ENCODE measurements around the gene ASPHD1.

Gene ASPHD1

GRCh38 chr16:29898135-29898803 is 2.0 kb upstream of the ASPHD1 start:
- H3K36me3 ChIP-seq (ENCODE audit: control insufficient read depth, insufficient read depth, low read length): peaks cover 6% of the 10 kb centered on the region
- H3K4me1 ChIP-seq (ENCODE audit: control insufficient read depth, insufficient read depth, low read length, poor library complexity, severe bottlenecking): peaks cover 13% of the 10 kb centered on the region
- H3K27ac ChIP-seq (ENCODE audit: low read depth, low read length, severe bottlenecking): no peak overlapping the region
- H3K9me3 ChIP-seq (ENCODE audit: control insufficient read depth, low read length): no peaks in the 10 kb centered on the region
- WGBS, 2 experiments (ENCODE audit: insufficient coverage in 2 of 2): 9 to 15% methylated on average over 7 to 9 of the region's 9 CpGs
- peak overlapping the region; percentile 58 for H3K4me3 ChIP-seq (ENCODE audit: extremely low read depth, insufficient read depth, low read length, poor library complexity, severe bottlenecking)

DNA sequence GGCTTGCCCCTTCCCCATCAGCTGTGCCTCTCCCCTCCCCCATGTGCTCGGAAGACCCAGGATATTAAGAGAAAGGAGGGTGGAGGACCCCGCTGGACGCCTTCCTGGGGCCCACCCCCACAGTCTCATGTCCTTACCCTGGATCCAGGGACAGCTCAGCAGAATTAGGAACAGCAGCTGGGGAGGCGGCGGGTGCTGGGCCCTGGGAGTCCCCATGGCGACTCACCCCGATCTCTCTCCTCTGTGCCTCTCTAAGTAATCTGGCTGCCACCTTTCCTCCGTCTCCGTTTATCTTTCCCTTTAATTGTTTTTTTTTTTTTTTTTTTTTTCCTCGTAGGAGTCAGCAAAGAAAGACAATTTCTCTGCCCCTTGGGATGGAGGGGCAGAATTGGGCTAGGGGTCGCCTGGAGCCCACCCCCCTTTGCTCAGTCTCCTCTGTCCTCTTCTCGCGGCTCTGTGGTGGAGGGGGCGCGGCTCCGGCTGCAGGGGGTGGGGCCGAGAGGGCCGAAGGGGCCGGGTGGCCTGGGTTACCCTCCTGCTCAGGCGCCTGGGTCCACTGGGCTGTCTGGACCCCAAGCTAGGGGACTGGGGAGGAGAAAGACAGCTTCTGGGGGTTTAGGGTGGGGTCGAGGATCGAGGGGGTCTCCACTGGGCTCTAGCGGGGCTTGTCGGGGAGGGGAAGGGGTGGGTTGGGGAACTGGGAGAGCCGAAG is 1.3 kb upstream of the ASPHD1 start:
- Histone ChIP-seq H3K27ac (ENCODE audit: low read depth, low read length, severe bottlenecking) (peak overlapping the region; percentile 78), H3K4me1 (ENCODE audit: control insufficient read depth, insufficient read depth, low read length, poor library complexity, severe bottlenecking) (peaks cover 13% of the 10 kb centered on the region)
- WGBS, 2 experiments (ENCODE audit: insufficient coverage in 2 of 2): 0% methylated on average over 9 to 12 of the region's 25 CpGs

DNA sequence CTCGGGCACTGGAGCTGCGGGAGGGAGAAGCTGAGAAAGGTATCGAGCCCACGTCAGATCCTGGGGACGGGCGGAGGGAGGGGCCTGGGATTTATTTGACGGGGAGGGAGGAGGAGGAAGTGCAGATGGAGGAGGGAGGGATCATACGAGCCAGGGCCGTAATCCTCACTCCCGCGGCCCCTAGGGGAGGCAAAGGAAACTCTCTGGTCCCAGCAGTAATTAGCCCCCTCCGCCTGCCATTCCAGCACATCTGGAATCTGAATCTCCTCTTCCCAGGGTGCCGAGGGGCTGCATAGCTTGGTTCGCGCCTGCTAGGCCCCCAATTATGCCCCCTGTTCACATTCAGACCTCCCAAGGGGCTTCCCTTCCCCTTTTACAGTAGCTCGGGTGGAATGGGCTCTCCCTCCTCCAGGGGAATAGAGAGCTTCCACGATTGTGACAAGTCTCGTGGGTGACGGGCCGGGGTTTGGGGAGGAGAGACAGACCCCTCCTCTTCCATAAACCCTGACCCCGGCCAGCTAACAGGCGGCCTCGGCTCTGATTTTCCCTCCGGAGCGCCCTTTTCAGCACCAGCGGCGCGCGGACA is 679 bp upstream of the ASPHD1 start, which contains the start of gene SEZ6L2:
Gene SEZ6L2 (minus strand): TSS at position 35 of the 586 bp plus-strand sequence. CDS start 531 bp downstream, outside the sequence.
- H3K4me3 ChIP-seq (ENCODE audit: extremely low read depth, insufficient read depth, low read length, poor library complexity, severe bottlenecking): peak within 1 kb of the TSS; percentile 58
- H3K4me1 ChIP-seq (ENCODE audit: control insufficient read depth, insufficient read depth, low read length, poor library complexity, severe bottlenecking): peaks cover 13% of the 10 kb centered on the region
- WGBS, 2 experiments (ENCODE audit: insufficient coverage in 2 of 2): 0% methylated on average over 13 to 22 of the region's 29 CpGs
- no peaks in the 10 kb centered on the region for H3K9me3 ChIP-seq (ENCODE audit: control insufficient read depth, low read length)
- H3K27ac ChIP-seq (ENCODE audit: low read depth, low read length, severe bottlenecking): peak within 1 kb of the TSS; percentile 78
- H3K36me3 ChIP-seq (ENCODE audit: control insufficient read depth, insufficient read depth, low read length): peaks cover 10% of the 10 kb centered on the region

More for the DNA sequence above, 1.3 kb upstream of the ASPHD1 start:
- H3K4me3 ChIP-seq (ENCODE audit: extremely low read depth, insufficient read depth, low read length, poor library complexity, severe bottlenecking): peak overlapping the region; percentile 58
- H3K36me3 ChIP-seq (ENCODE audit: control insufficient read depth, insufficient read depth, low read length): peaks cover 6% of the 10 kb centered on the region
- H3K9me3 ChIP-seq (ENCODE audit: control insufficient read depth, low read length): no peaks in the 10 kb centered on the region

DNA sequence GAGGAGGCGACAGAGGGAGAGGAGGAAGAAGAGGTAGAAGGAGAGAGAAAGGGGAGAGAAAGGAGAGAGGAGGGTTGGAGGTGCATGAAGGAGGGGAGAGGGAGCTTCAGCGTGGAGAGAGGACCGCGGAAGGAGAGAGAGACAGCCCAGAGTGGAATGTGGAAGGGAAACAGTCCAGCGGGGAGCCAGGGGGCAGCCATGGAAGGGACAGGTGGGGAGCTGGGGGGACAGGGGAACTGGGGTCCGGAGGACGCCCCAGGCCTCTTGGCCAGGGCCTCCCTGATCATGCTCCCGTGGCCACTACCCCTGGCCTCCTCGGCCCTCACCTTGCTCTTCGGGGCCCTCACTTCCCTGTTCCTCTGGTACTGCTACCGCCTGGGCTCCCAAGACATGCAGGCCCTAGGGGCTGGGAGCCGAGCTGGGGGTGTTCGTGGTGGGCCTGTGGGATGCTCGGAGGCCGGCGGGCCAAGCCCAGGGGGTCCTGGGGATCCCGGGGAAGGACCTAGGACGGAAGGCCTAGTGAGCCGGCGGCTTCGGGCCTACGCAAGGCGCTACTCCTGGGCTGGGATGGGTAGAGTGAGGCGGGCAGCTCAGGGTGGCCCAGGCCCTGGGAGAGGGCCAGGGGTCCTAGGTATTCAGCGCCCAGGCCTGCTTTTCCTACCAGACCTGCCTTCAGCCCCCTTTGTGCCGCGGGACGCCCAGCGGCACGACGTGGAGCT is 759 bp downstream of the ASPHD1 start:
- WGBS, 2 experiments (ENCODE audit: insufficient coverage in 2 of 2): 62 to 65% methylated on average over 22 to 31 of the region's 31 CpGs
- Histone ChIP-seq H3K9me3 (ENCODE audit: control insufficient read depth, low read length) (no peaks in the 10 kb centered on the region), H3K4me1 (ENCODE audit: control insufficient read depth, insufficient read depth, low read length, poor library complexity, severe bottlenecking) (peaks cover 13% of the 10 kb centered on the region), H3K27ac (ENCODE audit: low read depth, low read length, severe bottlenecking) (peak overlapping the region; percentile 78), H3K36me3 (ENCODE audit: control insufficient read depth, insufficient read depth, low read length) (peaks cover 17% of the 10 kb centered on the region), H3K4me3 (ENCODE audit: extremely low read depth, insufficient read depth, low read length, poor library complexity, severe bottlenecking) (peak overlapping the region; percentile 58)

DNA sequence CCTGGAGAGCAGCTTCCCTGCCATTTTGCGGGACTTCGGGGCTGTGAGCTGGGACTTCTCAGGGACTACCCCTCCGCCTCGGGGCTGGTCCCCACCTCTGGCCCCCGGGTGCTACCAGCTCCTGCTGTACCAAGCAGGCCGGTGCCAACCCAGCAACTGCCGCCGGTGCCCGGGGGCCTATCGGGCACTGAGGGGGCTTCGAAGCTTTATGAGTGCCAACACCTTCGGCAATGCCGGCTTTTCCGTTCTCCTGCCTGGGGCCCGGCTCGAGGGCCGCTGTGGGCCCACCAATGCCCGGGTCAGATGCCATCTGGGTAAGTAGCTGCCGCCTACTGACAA is 1.3 kb downstream of the ASPHD1 start:
- Histone ChIP-seq H3K4me1 (ENCODE audit: control insufficient read depth, insufficient read depth, low read length, poor library complexity, severe bottlenecking) (peaks cover 13% of the 10 kb centered on the region), H3K9me3 (ENCODE audit: control insufficient read depth, low read length) (no peaks in the 10 kb centered on the region), H3K4me3 (ENCODE audit: extremely low read depth, insufficient read depth, low read length, poor library complexity, severe bottlenecking) (peak overlapping the region; percentile 58), H3K27ac (ENCODE audit: low read depth, low read length, severe bottlenecking) (no peak overlapping the region), H3K36me3 (ENCODE audit: control insufficient read depth, insufficient read depth, low read length) (peaks cover 19% of the 10 kb centered on the region)
- WGBS, 2 experiments (ENCODE audit: insufficient coverage in 2 of 2): 93 to 98% methylated on average over 19 of the region's 19 CpGs

DNA sequence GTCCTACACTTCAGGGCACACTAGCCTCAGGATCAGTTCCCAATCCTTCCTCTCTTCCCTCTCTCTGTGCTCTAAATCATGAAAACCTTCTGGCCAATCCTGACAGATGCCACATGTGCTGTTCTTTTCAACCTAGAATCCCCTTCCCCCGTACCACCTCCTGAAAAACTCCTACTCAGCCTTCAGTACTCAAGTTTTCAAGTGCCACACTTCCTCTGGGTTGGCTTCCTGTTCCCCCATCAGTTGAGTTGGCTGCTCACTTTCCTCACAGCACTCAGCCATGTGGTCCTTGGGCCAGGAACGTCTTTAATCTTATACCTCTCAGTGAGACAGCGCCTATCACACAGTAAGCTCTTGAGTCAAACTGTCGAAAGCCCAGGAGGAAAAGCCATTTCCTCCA is 3.3 kb downstream of the ASPHD1 start:
- Histone ChIP-seq H3K4me1 (ENCODE audit: control insufficient read depth, insufficient read depth, low read length, poor library complexity, severe bottlenecking) (peaks cover 3% of the 10 kb centered on the region), H3K4me3 (ENCODE audit: extremely low read depth, insufficient read depth, low read length, poor library complexity, severe bottlenecking) (no peak overlapping the region), H3K36me3 (ENCODE audit: control insufficient read depth, insufficient read depth, low read length) (peaks cover 20% of the 10 kb centered on the region), H3K9me3 (ENCODE audit: control insufficient read depth, low read length) (no peaks in the 10 kb centered on the region), H3K27ac (ENCODE audit: low read depth, low read length, severe bottlenecking) (no peak overlapping the region)
- 89 to 98% methylated on average over 3 to 4 of the region's 4 CpGs for WGBS, 2 experiments (ENCODE audit: insufficient coverage in 2 of 2)

DNA sequence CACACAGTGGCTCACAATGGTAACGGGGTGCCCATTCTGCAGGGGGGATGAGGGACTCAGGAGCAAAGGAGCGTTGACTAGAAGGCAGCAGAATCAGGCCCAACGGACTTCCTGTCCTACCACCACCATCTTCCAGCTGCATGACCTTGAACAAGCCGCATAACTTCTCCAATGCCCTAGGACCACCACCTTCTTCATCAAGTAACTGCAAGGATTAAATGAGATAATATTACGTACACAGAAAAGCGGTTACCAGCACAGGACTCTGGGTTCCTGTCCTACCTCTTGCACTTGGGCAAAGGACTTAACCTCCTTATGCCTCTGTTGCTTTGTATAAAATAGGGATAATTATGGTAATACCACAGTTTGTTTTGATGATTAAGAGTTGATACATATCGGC is 4.7 kb downstream of the ASPHD1 start:
- H3K4me3 ChIP-seq (ENCODE audit: extremely low read depth, insufficient read depth, low read length, poor library complexity, severe bottlenecking): no peak overlapping the region
- WGBS, 2 experiments (ENCODE audit: insufficient coverage in 2 of 2): 98 to 100% methylated on average over 2 to 5 of the region's 7 CpGs
- H3K27ac ChIP-seq (ENCODE audit: low read depth, low read length, severe bottlenecking): no peak overlapping the region
- H3K4me1 ChIP-seq (ENCODE audit: control insufficient read depth, insufficient read depth, low read length, poor library complexity, severe bottlenecking): no peaks in the 10 kb centered on the region
- peaks cover 20% of the 10 kb centered on the region for H3K36me3 ChIP-seq (ENCODE audit: control insufficient read depth, insufficient read depth, low read length)
- no peaks in the 10 kb centered on the region for H3K9me3 ChIP-seq (ENCODE audit: control insufficient read depth, low read length)

DNA sequence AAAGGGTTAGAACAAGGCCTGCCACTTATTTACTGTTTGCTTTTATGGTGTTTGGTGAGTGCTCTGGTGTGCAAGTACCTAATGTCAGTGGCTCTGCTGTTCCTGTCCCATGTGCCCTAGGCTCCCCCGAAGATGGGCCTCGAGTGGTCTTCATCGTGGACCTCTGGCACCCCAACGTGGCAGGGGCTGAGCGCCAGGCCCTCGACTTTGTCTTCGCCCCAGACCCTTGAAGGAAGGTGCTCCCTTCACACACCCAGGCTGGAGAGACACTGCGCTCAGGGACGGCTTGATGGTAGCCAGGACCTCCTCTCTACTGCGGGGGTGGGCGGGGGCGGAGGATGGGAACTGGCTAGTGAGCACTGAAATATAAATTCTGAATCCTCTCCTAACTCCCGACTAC is 5.4 kb downstream of the ASPHD1 start:
- 95 to 96% methylated on average over 9 to 13 of the region's 13 CpGs for WGBS, 2 experiments (ENCODE audit: insufficient coverage in 2 of 2)
- Histone ChIP-seq H3K27ac (ENCODE audit: low read depth, low read length, severe bottlenecking) (no peak overlapping the region), H3K36me3 (ENCODE audit: control insufficient read depth, insufficient read depth, low read length) (peaks cover 20% of the 10 kb centered on the region), H3K9me3 (ENCODE audit: control insufficient read depth, low read length) (no peaks in the 10 kb centered on the region), H3K4me1 (ENCODE audit: control insufficient read depth, insufficient read depth, low read length, poor library complexity, severe bottlenecking) (no peaks in the 10 kb centered on the region), H3K4me3 (ENCODE audit: extremely low read depth, insufficient read depth, low read length, poor library complexity, severe bottlenecking) (no peak overlapping the region)

- no peak overlapping the region for H3K27ac ChIP-seq (ENCODE audit: low read depth, low read length, severe bottlenecking)
- WGBS, 2 experiments (ENCODE audit: insufficient coverage in 2 of 2): 91 to 92% methylated on average over 21 to 23 of the region's 23 CpGs
- H3K36me3 ChIP-seq (ENCODE audit: control insufficient read depth, insufficient read depth, low read length): peaks cover 20% of the 10 kb centered on the region
- no peaks in the 10 kb centered on the region for H3K4me1 ChIP-seq (ENCODE audit: control insufficient read depth, insufficient read depth, low read length, poor library complexity, severe bottlenecking)
- no peak overlapping the region for H3K4me3 ChIP-seq (ENCODE audit: extremely low read depth, insufficient read depth, low read length, poor library complexity, severe bottlenecking)
- H3K9me3 ChIP-seq (ENCODE audit: control insufficient read depth, low read length): no peaks in the 10 kb centered on the region
Observed at GRCh38 chr16:29906520-29907244, 6.4 kb downstream of the ASPHD1 start.

- peaks cover 22% of the 10 kb centered on the region for H3K36me3 ChIP-seq (ENCODE audit: control insufficient read depth, insufficient read depth, low read length)
- no peak overlapping the region for H3K4me3 ChIP-seq (ENCODE audit: extremely low read depth, insufficient read depth, low read length, poor library complexity, severe bottlenecking)
- no peak overlapping the region for H3K27ac ChIP-seq (ENCODE audit: low read depth, low read length, severe bottlenecking)
- WGBS, 2 experiments (ENCODE audit: insufficient coverage in 2 of 2): 50 to 61% methylated on average over 1 to 2 of the region's 2 CpGs
- H3K9me3 ChIP-seq (ENCODE audit: control insufficient read depth, low read length): no peaks in the 10 kb centered on the region
- H3K4me1 ChIP-seq (ENCODE audit: control insufficient read depth, insufficient read depth, low read length, poor library complexity, severe bottlenecking): no peaks in the 10 kb centered on the region
Observed at GRCh38 chr16:29907973-29908372, 7.7 kb downstream of the ASPHD1 start.
